CD4-positive, alpha-beta T cell treated with Interleukin-6 at 100 ng/mL for 8 hours (primary cell): Measurements from ENCODE around the gene BRWD1.

Source experiments
- DNase-seq: peaks from one replicate; pipeline ENCODE4 v3.0.0-alpha.2; 2020; ENCODE audit warnings: mixed read lengths, low spot score

The BRWD1 gene

GRCh38 chr21:39134288-39134810, 179.1 kb downstream of the BRWD1 start:
- DNase-seq, result no peak
